Measurements from ENCODE around the gene SLC38A7. TPM values are rescaled to one million over a fixed set of nuclear protein-coding genes. Genes with fewer than 3 reads are reported as not detected.

Gene SLC38A7
- total RNA-seq, 2 donors from 2014 or later = 6.3 to 7.3 TPM

GRCh38 chr16:58620396-58620795 lies 64.2 kb downstream of the SLC38A7 start:
- H3K27ac ChIP-seq = no peak overlapping the region
- peaks cover 0 to 19% of the 10 kb centered on the region in 2 donors for H3K36me3 ChIP-seq (replicated peaks in 1 of 2; ENCODE audit: insufficient read depth in 1 of 2, low read depth in 2 of 2)
- H3K4me3 ChIP-seq = no peak overlapping the region
- ATAC-seq = no peak
- peak in 1 of 4 donors; percentile 3 for DNase-seq
- 88 to 94% methylated on average over 10 of the region's 10 CpGs for WGBS, 2 donors
- no peaks in the 10 kb centered on the region for H3K9me3 ChIP-seq
- no peak for TF ChIP-seq POLR2A (IDR thresholded peaks at IDR 0.05)
- TF ChIP-seq CTCF (IDR thresholded peaks at IDR 0.05) = no peak
- intact Hi-C loops (cut with DNase I) = no loop called here
- H3K4me1 ChIP-seq = peaks cover 3% of the 10 kb centered on the region
- H3K27me3 ChIP-seq = no peaks in the 10 kb centered on the region

- DNase-seq = no peak
- H3K4me3 ChIP-seq = no peak overlapping the region
- no peak for TF ChIP-seq CTCF (IDR thresholded peaks at IDR 0.05)
- no peak for TF ChIP-seq POLR2A (IDR thresholded peaks at IDR 0.05)
- no peak for ATAC-seq
- H3K27ac ChIP-seq = no peak overlapping the region
- intact Hi-C loops (cut with DNase I) = no loop called here
- H3K9me3 ChIP-seq = no peaks in the 10 kb centered on the region
- H3K36me3 ChIP-seq (replicated peaks in 1 of 2; ENCODE audit: insufficient read depth in 1 of 2, low read depth in 2 of 2) = peaks cover 0 to 10% of the 10 kb centered on the region in 2 donors
- no peaks in the 10 kb centered on the region for H3K27me3 ChIP-seq
- WGBS, 2 donors = 67% methylated on average over 3 of the region's 3 CpGs; no CpG with 5 or more reads in 1 of the 2 donors
- H3K4me1 ChIP-seq = peaks cover 17% of the 10 kb centered on the region
Observed at GRCh38 chr16:58615280-58615679, 69.3 kb downstream of the SLC38A7 start.

Other genes starting within 250 kb of the SLC38A7 start
- 10 to 100 TPM in 1 of 2 donors, 1 to 10 TPM in 1; 6.0 to 33.9 TPM for gene NDRG4, start 184.6 kb downstream of the SLC38A7 start, total RNA-seq
- gene SETD6, start 169.3 kb downstream of the SLC38A7 start, total RNA-seq = 10 to 100 TPM; 67.7 to 80.8 TPM
- gene CNOT1, start 54.9 kb downstream of the SLC38A7 start, total RNA-seq = 10 to 100 TPM; 56.8 to 63.9 TPM
- gene GOT2, start 49.5 kb upstream of the SLC38A7 start, total RNA-seq = 10 to 100 TPM; 26.2 to 44.8 TPM

Data from body of pancreas (tissue), 4 donors.